OCI-LY1 (cell line): Measurements from ENCODE around the gene KDM4B.

Experiments used
- H2AFZ ChIP-seq: fragments of 200-600 bp; sonication (generic), shearing (Covaris generic); 2 replicates; pipeline ENCODE4 v1.6.0; 2014; ENCODE audit warnings: antibody characterized with exemption, mild to moderate bottlenecking, low read length
- H3F3A ChIP-seq: fragments of 200-600 bp; sonication (generic), shearing (Covaris generic); 2 replicates; pipeline ENCODE4 v1.6.0; 2014; ENCODE audit warnings: mild to moderate bottlenecking, antibody characterized with exemption, low read length, moderate library complexity; ENCODE audit not compliant: insufficient read depth
- H3K27ac ChIP-seq: fragments of 200-600 bp; sonication (generic); 2 replicates; pipeline ENCODE4 v1.5.1; 2014; ENCODE audit warnings: low read length, mixed run types, mild to moderate bottlenecking, low read depth; ENCODE audit not compliant: poor library complexity, severe bottlenecking
- H3K27me3 ChIP-seq: fragments of 200-600 bp; sonication (generic); 2 replicates; pipeline ENCODE4 v1.6.0; 2014; ENCODE audit warnings: antibody characterized with exemption, mild to moderate bottlenecking, low read length, moderate library complexity; ENCODE audit not compliant: insufficient read depth
- H3K36me3 ChIP-seq: fragments of 200-600 bp; sonication (generic); 2 replicates; pipeline ENCODE4 v1.6.1; 2014; ENCODE audit warnings: mild to moderate bottlenecking, antibody characterized with exemption, low read length, moderate library complexity, mixed read lengths; ENCODE audit not compliant: insufficient read depth
- H3K4me1 ChIP-seq: fragments of 200-600 bp; sonication (generic); 2 replicates; pipeline ENCODE4 v1.5.1; 2014; ENCODE audit warnings: mild to moderate bottlenecking, low read length, moderate library complexity; ENCODE audit not compliant: insufficient read depth, severe bottlenecking
- H3K4me2 ChIP-seq: fragments of 200-600 bp; sonication (generic), shearing (Covaris generic); 2 replicates; pipeline ENCODE4 v1.6.1; 2014; ENCODE audit warnings: low read length
- H3K4me3 ChIP-seq: fragments of 200-600 bp; sonication (generic); 2 replicates; pipeline ENCODE4 v1.5.1; 2014; ENCODE audit warnings: low read length, low read depth, mild to moderate bottlenecking, mixed read lengths; ENCODE audit not compliant: poor library complexity, severe bottlenecking
- H3K79me2 ChIP-seq: fragments of 200-600 bp; shearing (Covaris generic); 2 replicates; pipeline ENCODE4 v1.6.1; 2016; ENCODE audit warnings: mixed run types, low read length, mixed read lengths; ENCODE audit not compliant: insufficient read depth
- H3K9ac ChIP-seq: fragments of 200-600 bp; sonication (generic), shearing (Covaris generic); 2 replicates; pipeline ENCODE4 v1.6.1; 2014; ENCODE audit warnings: mild to moderate bottlenecking, low read length, mixed read lengths
- H3K9me2 ChIP-seq: fragments of 200-600 bp; sonication (generic), shearing (Covaris generic); 2 replicates; pipeline ENCODE4 v1.6.1; 2014; ENCODE audit warnings: low read depth, mild to moderate bottlenecking, low read length, mixed read lengths
- H3K9me3 ChIP-seq: fragments of 200-600 bp; shearing (Covaris generic); 2 replicates; pipeline ENCODE4 v1.6.1; 2014; ENCODE audit warnings: low read length, mixed read lengths
- H4K20me1 ChIP-seq: fragments of 200-600 bp; sonication (generic), shearing (Covaris generic); 2 replicates; pipeline ENCODE4 v1.6.0; 2016; ENCODE audit warnings: mild to moderate bottlenecking, low read length; ENCODE audit not compliant: insufficient read depth
- EZH2 ChIP-seq: fragments of 200-600 bp; sonication (generic), shearing (Covaris generic); IDR thresholded peaks from 2 replicates; pipeline ENCODE4 v1.8.0; 2017; ENCODE audit warnings: borderline replicate concordance, mixed run types, mild to moderate bottlenecking, antibody characterized with exemption, low read length, moderate library complexity, mixed read lengths
- TF ChIP-seq, protein P1 (sequence below): fragments of 200-600 bp; sonication (generic), shearing (Covaris generic); IDR thresholded peaks from 2 replicates; pipeline ENCODE4 v1.5.1; 2017; ENCODE audit warnings: mild to moderate bottlenecking, antibody characterized with exemption, low read length, moderate library complexity, mixed read lengths

Gene KDM4B

GRCh38 chr19:5070930-5071329 lies 102.0 kb downstream of the KDM4B start:
- H3K9me2 ChIP-seq: no peaks in the 10 kb centered on the region
- TF ChIP-seq, protein P1, sequence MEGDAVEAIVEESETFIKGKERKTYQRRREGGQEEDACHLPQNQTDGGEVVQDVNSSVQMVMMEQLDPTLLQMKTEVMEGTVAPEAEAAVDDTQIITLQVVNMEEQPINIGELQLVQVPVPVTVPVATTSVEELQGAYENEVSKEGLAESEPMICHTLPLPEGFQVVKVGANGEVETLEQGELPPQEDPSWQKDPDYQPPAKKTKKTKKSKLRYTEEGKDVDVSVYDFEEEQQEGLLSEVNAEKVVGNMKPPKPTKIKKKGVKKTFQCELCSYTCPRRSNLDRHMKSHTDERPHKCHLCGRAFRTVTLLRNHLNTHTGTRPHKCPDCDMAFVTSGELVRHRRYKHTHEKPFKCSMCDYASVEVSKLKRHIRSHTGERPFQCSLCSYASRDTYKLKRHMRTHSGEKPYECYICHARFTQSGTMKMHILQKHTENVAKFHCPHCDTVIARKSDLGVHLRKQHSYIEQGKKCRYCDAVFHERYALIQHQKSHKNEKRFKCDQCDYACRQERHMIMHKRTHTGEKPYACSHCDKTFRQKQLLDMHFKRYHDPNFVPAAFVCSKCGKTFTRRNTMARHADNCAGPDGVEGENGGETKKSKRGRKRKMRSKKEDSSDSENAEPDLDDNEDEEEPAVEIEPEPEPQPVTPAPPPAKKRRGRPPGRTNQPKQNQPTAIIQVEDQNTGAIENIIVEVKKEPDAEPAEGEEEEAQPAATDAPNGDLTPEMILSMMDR: no peak
- no peak for TF ChIP-seq EZH2
- no peaks in the 10 kb centered on the region for H4K20me1 ChIP-seq
- H3K4me3 ChIP-seq: no peak overlapping the region
- no peaks in the 10 kb centered on the region for H3K79me2 ChIP-seq
- H3K4me1 ChIP-seq: no peaks in the 10 kb centered on the region
- no peak overlapping the region for H2AFZ ChIP-seq
- peaks cover 11% of the 10 kb centered on the region; the same call in 1 of the 2 replicates for H3K36me3 ChIP-seq
- H3K27ac ChIP-seq: no peak overlapping the region
- H3K9me3 ChIP-seq: no peaks in the 10 kb centered on the region
- no peaks in the 10 kb centered on the region for H3K27me3 ChIP-seq
- no peaks in the 10 kb centered on the region for H3F3A ChIP-seq
- H3K9ac ChIP-seq: no peak overlapping the region
- H3K4me2 ChIP-seq: no peak overlapping the region

GRCh38 chr19:5071579-5071978 lies 102.7 kb downstream of the KDM4B start:
- Histone ChIP-seq H3K9me2 (no peaks in the 10 kb centered on the region), H3K9me3 (no peaks in the 10 kb centered on the region), H3K9ac (no peak overlapping the region), H3K36me3 (peaks cover 11% of the 10 kb centered on the region; the same call in 1 of the 2 replicates), H3K27ac (no peak overlapping the region), H3K4me3 (no peak overlapping the region), H3K27me3 (no peaks in the 10 kb centered on the region), H2AFZ (no peak overlapping the region), H3F3A (no peaks in the 10 kb centered on the region), H3K79me2 (no peaks in the 10 kb centered on the region), H3K4me1 (no peaks in the 10 kb centered on the region), H4K20me1 (no peaks in the 10 kb centered on the region), H3K4me2 (no peak overlapping the region)
- TF ChIP-seq, protein P1: no peak
- TF ChIP-seq EZH2: no peak

DNA sequence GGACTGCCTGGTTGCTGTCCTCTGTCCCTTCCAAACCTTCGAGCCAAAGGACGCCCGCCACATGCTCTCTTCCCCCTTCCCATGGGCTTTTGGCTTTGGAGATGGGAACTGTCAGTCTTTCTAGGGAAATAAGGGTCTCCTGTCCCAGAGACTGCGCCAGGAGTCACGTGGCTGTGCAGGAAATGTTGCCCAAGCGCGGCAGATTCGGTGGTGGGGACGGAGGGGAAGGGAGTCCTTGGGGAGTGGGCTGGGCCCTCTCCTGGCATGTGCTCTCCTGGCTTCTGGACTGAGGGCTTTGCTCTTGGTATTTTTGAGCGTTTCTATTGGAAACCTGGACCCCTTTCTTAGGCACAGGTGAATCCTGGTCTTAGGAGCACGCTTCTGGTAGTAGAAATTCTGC lies 103.2 kb downstream of the KDM4B start:
- Histone ChIP-seq H3K27ac (no peak overlapping the region), H4K20me1 (no peaks in the 10 kb centered on the region), H3K4me2 (no peak overlapping the region), H3K4me1 (no peaks in the 10 kb centered on the region), H3K4me3 (no peak overlapping the region), H3K9me2 (no peaks in the 10 kb centered on the region), H2AFZ (no peak overlapping the region), H3K9me3 (no peaks in the 10 kb centered on the region), H3K9ac (no peak overlapping the region), H3K79me2 (no peaks in the 10 kb centered on the region), H3K27me3 (no peaks in the 10 kb centered on the region), H3F3A (no peaks in the 10 kb centered on the region), H3K36me3 (peaks cover 11% of the 10 kb centered on the region; the same call in 1 of the 2 replicates)
- TF ChIP-seq, protein P1: no peak
- no peak for TF ChIP-seq EZH2
